H1 (cell line): ENCODE data around the gene MDC1. TPM values are rescaled to one million over a fixed set of nuclear protein-coding genes. Genes with fewer than 3 reads are reported as not detected.

ENCODE experiments used
- CTCF ChIA-PET: fragments of 300-600 bp; sonication (Branson Sonifier 250); formaldehyde crosslinking; loops from one replicate; lab custom pipeline; 2021; ENCODE audit not compliant: partially characterized antibody; lab: Charles Lee
- POLR2A ChIA-PET: fragments of 300-600 bp; sonication (Branson Sonifier 250); formaldehyde crosslinking; loops from one replicate; lab custom pipeline; 2021; ENCODE audit warnings: inconsistent platforms; ENCODE audit not compliant: partially characterized antibody; lab: Charles Lee
- DNase-seq, 2 experiments: peaks; one replicate each; pipeline versions ENCODE4 v3.0.0 to v3.0.0-alpha.2; 2010 to 2022; ENCODE audit warnings: low spot score in 2 of 2, low read depth in 1 of 2, mixed read lengths in 1 of 2
- FAIRE-seq: peaks from 2 replicates; lab custom pipeline; 2011; peaks lifted over from hg19 to GRCh38; lab: Jason Lieb, UNC
- H2AFZ ChIP-seq: 2 replicates; pipeline ENCODE4 v1.8.1; 2012; ENCODE audit warnings: low read length, inconsistent platforms
- H2AK5ac ChIP-seq: 2 replicates; pipeline ENCODE4 v1.6.1; 2013; ENCODE audit warnings: low read depth, low read length
- H2BK120ac ChIP-seq: replicated peaks from 2 replicates; pipeline ENCODE3; 2013; ENCODE audit warnings: low read depth, low read length, inconsistent platforms
- H2BK12ac ChIP-seq: 2 replicates; pipeline ENCODE4 v1.6.1; 2013; ENCODE audit warnings: low read depth, low read length
- H2BK15ac ChIP-seq: 2 replicates; pipeline ENCODE4 v1.6.1; 2013; ENCODE audit warnings: low read length
- H2BK20ac ChIP-seq: 2 replicates; pipeline ENCODE4 v1.6.1; 2013; ENCODE audit warnings: low read length
- H2BK5ac ChIP-seq: 2 replicates; pipeline ENCODE4 v1.6.1; 2013; ENCODE audit warnings: low read depth, low read length
- H3K14ac ChIP-seq: 2 replicates; pipeline ENCODE4 v1.6.1; 2013; ENCODE audit warnings: inconsistent platforms; ENCODE audit not compliant: insufficient read length
- H3K18ac ChIP-seq: 2 replicates; pipeline ENCODE4 v1.6.1; 2013; ENCODE audit warnings: low read length; ENCODE audit errors: extremely low read depth
- H3K23ac ChIP-seq: 2 replicates; pipeline ENCODE4 v1.6.1; 2013; ENCODE audit warnings: inconsistent platforms; ENCODE audit not compliant: insufficient read length
- H3K23me2 ChIP-seq: 2 replicates; pipeline ENCODE4 v1.6.1; 2013; ENCODE audit warnings: low read depth, low read length
- H3K27ac ChIP-seq: 2 replicates; pipeline ENCODE4 v1.6.1; 2011; ENCODE audit warnings: low read depth, low read length, inconsistent platforms
- H3K27me3 ChIP-seq, 4 experiments: replicated peaks in 1 of 4; 1 replicate in 1 of 4; 2 replicates in 3 of 4; pipeline versions ENCODE4 v1.6.1 to v1.8.1; 2011 to 2013; ENCODE audit warnings: low read length in 3 of 4, mild to moderate bottlenecking in 3 of 4, inconsistent platforms in 2 of 4, mixed read lengths in 2 of 4, moderate library complexity in 1 of 4; ENCODE audit not compliant: control insufficient read depth in 3 of 4, insufficient read depth in 3 of 4; ENCODE audit errors: extremely low read depth in 1 of 4
- H3K36me3 ChIP-seq, 4 experiments: 2 replicates each; pipeline versions ENCODE4 v1.6.1 to v1.8.1; 2011 to 2013; ENCODE audit warnings: mild to moderate bottlenecking in 4 of 4, low read length in 3 of 4, moderate library complexity in 2 of 4, control low read depth in 1 of 4, inconsistent platforms in 1 of 4; ENCODE audit not compliant: insufficient read depth in 4 of 4, control insufficient read depth in 2 of 4
- H3K4ac ChIP-seq: replicated peaks from 2 replicates; pipeline ENCODE3; 2013; ENCODE audit warnings: low read length, low read depth, mixed read lengths, inconsistent platforms; ENCODE audit not compliant: insufficient read length
- H3K4me1 ChIP-seq, 4 experiments: replicated peaks in 1 of 4; 1 replicate in 1 of 4; 2 replicates in 3 of 4; pipeline versions ENCODE4 v1.6.1 to v1.8.1; 2011 to 2013; ENCODE audit warnings: low read length in 3 of 4, inconsistent platforms in 2 of 4, mixed read lengths in 1 of 4; ENCODE audit not compliant: insufficient read depth in 4 of 4, control insufficient read depth in 3 of 4
- H3K4me2 ChIP-seq, 2 experiments: 2 replicates each; pipeline versions ENCODE4 v1.6.1 to v1.8.1; 2011 to 2013; ENCODE audit warnings: low read depth in 2 of 2, low read length in 2 of 2, control low read depth in 1 of 2, inconsistent platforms in 1 of 2, mild to moderate bottlenecking in 1 of 2; ENCODE audit not compliant: insufficient read depth in 1 of 2
- H3K4me3 ChIP-seq, 4 experiments: fragments of 200-600, 300-600 bp in 1 of 4; sonication (generic), shearing (Covaris generic), sonication (Bioruptor Twin) in 1 of 4; 2 replicates each; pipeline versions ENCODE4 v1.5.1 to v1.8.1; 2011 to 2016; ENCODE audit warnings: low read length in 4 of 4, low read depth in 3 of 4, control low read depth in 2 of 4, inconsistent platforms in 2 of 4, mild to moderate bottlenecking in 2 of 4, mixed read lengths in 1 of 4, moderate library complexity in 1 of 4; ENCODE audit not compliant: insufficient read depth in 2 of 4; ENCODE audit errors: extremely low read depth in 1 of 4
- H3K56ac ChIP-seq: replicated peaks from 2 replicates; pipeline ENCODE3; 2013; ENCODE audit warnings: low read depth, mild to moderate bottlenecking, mixed read lengths, low read length, inconsistent platforms; ENCODE audit not compliant: insufficient read length
- H3K79me1 ChIP-seq: 2 replicates; pipeline ENCODE4 v1.6.1; 2013; ENCODE audit warnings: low read depth, low read length, control low read depth
- H3K79me2 ChIP-seq, 2 experiments: 2 replicates each; pipeline versions ENCODE4 v1.6.1 to v1.8.1; 2012 to 2013; ENCODE audit warnings: low read length in 2 of 2, mild to moderate bottlenecking in 2 of 2, inconsistent platforms in 1 of 2; ENCODE audit not compliant: insufficient read depth in 2 of 2, control insufficient read depth in 1 of 2
- H3K9ac ChIP-seq, 4 experiments: replicated peaks in 1 of 4; 1 replicate in 1 of 4; 2 replicates in 3 of 4; pipeline versions ENCODE4 v1.6.1 to v1.8.1; 2011 to 2013; ENCODE audit warnings: low read depth in 3 of 4, low read length in 3 of 4, control low read depth in 2 of 4, mild to moderate bottlenecking in 2 of 4, moderate library complexity in 2 of 4, inconsistent platforms in 1 of 4; ENCODE audit errors: extremely low read depth in 1 of 4
- H3K9me3 ChIP-seq, 2 experiments: 2 replicates each; pipeline versions ENCODE4 v1.6.1 to v1.8.1; 2012 to 2013; ENCODE audit warnings: mild to moderate bottlenecking in 2 of 2, moderate library complexity in 2 of 2, control low read depth in 1 of 2, inconsistent platforms in 1 of 2, low read depth in 1 of 2, low read length in 1 of 2, mixed read lengths in 1 of 2; ENCODE audit not compliant: insufficient read depth in 2 of 2
- H4K20me1 ChIP-seq, 2 experiments: replicated peaks in 1 of 2; 2 replicates each; pipeline versions ENCODE3 to v1.8.1; 2011 to 2013; ENCODE audit warnings: inconsistent platforms in 2 of 2, low read length in 2 of 2, mild to moderate bottlenecking in 1 of 2; ENCODE audit not compliant: insufficient read depth in 2 of 2, control insufficient read depth in 1 of 2
- H4K5ac ChIP-seq: 2 replicates; pipeline ENCODE4 v1.6.1; 2013; ENCODE audit warnings: low read length, low read depth, mixed read lengths, inconsistent platforms; ENCODE audit not compliant: insufficient read length
- H4K8ac ChIP-seq: 2 replicates; pipeline ENCODE4 v1.8.0; 2013; ENCODE audit warnings: mild to moderate bottlenecking, moderate library complexity, low read length, inconsistent platforms; ENCODE audit not compliant: insufficient read depth; ENCODE audit errors: extremely low read depth
- H4K91ac ChIP-seq: replicated peaks from 2 replicates; pipeline ENCODE3; 2013; ENCODE audit warnings: low read length, mixed read lengths, inconsistent platforms; ENCODE audit not compliant: insufficient read length
- ATF2 ChIP-seq: IDR thresholded peaks from 2 replicates; pipeline ENCODE4 v1.6.1; 2012; ENCODE audit warnings: low read length, inconsistent platforms
- E2F6 ChIP-seq: IDR thresholded peaks from 2 replicates; pipeline ENCODE4 v1.6.1; 2012; ENCODE audit warnings: inconsistent platforms
- EP300 ChIP-seq, 2 experiments: IDR thresholded peaks; 1 replicate in 1 of 2; 2 replicates in 1 of 2; pipeline ENCODE4 v1.6.1; 2011 to 2012; ENCODE audit warnings: low read depth in 2 of 2, low read length in 2 of 2, mild to moderate bottlenecking in 2 of 2, borderline replicate concordance in 1 of 2, inconsistent platforms in 1 of 2, moderate library complexity in 1 of 2
- KDM1A ChIP-seq: fragments of 200-600, 300-600 bp; sonication (generic); IDR thresholded peaks from 2 replicates; pipeline ENCODE4 v1.7.1; 2016; ENCODE audit warnings: mild to moderate bottlenecking, low read length, borderline replicate concordance
- SP1 ChIP-seq: IDR thresholded peaks from 2 replicates; pipeline ENCODE4 v1.6.1; 2011; ENCODE audit warnings: low read depth, low read length
- SUZ12 ChIP-seq: fragments of 200-600 bp; sonication (generic); IDR thresholded peaks from 2 replicates; pipeline ENCODE4 v1.6.1; 2012; ENCODE audit warnings: mild to moderate bottlenecking, inconsistent platforms, low read length, moderate library complexity, mixed read lengths
- TBP ChIP-seq: IDR thresholded peaks from 2 replicates; pipeline ENCODE4 v1.6.1; 2011; ENCODE audit warnings: low read depth, low read length, improper control_type of control experiment
- WGBS, 2 experiments: shearing (Covaris generic) in 1 of 2; methylation state at CpG; one replicate each; pipeline versions ENCODE4 v1.1.6 to v1.1.7; 2013 to 2015; ENCODE audit warnings: low lambda C conversion rate in 2 of 2, mixed read lengths in 2 of 2, inconsistent platforms in 1 of 2, low coverage in 1 of 2, missing lambda C conversion rate in 1 of 2; ENCODE audit not compliant: insufficient replicate concordance in 2 of 2, insufficient coverage in 1 of 2, insufficient read length in 1 of 2; ENCODE audit errors: extremely low coverage in 1 of 2, missing lambda C conversion rate in 1 of 2; 5-methylcytosine and 5-hydroxymethylcytosine counted together
- polyA plus RNA-seq, 7 experiments: library from polyadenylated mRNA; depleted of rRNA in 3 of 7; stranded (reverse) in 5 of 7; unstranded in 2 of 7; fragments of >200 nt in 5 of 7; fragments of 200-250 nt in 2 of 7; gene quantifications; 1 replicate in 5 of 7; 2 replicates in 1 of 7; 4 replicates in 1 of 7; pipeline versions ENCODE4 v1.2.1 to v1.2.3, GENCODE V29; 2011 to 2013; ENCODE audit warnings: missing spikeins in 2 of 7, mixed read lengths in 2 of 7
- total RNA-seq: library from RNA; stranded (reverse); fragmentation: NEBNext Ultra II Directional; extraction: Animal tissue kit (Norgen Biotek cat#: 25700); gene quantifications from 2 replicates; pipeline ENCODE4 v1.2.1, GENCODE V29; 2021

Gene MDC1
- total and polyA plus RNA-seq, 2 of the 8 experiments (the other 6 are each of a cell fraction or from before 2014, with no cell fraction given), result 29.9 to 81.1 TPM

- Histone ChIP-seq H4K20me1 (peaks cover 8 to 18% of the 10 kb centered on the region in 2 experiments), H2BK12ac (no peak within 1 kb of the TSS), H4K5ac (peak within 1 kb of the TSS; percentile 78), H2BK5ac (peak within 1 kb of the TSS; percentile 91), H3K79me2 (peaks cover 6 to 51% of the 10 kb centered on the region in 2 experiments), H4K8ac (peak within 1 kb of the TSS; percentile 91), H2BK120ac (peak within 1 kb of the TSS; percentile 68), H3K23ac (no peak within 1 kb of the TSS), H3K4me3 (peak within 1 kb of the TSS; percentile 96 to 100 (median 96)), H2BK15ac (no peak within 1 kb of the TSS), H3K18ac (peak within 1 kb of the TSS; percentile 68), H4K91ac (peak within 1 kb of the TSS; percentile 97), H3K4ac (peak within 1 kb of the TSS; percentile 44), H2AFZ (no peak within 1 kb of the TSS), H2AK5ac (peak within 1 kb of the TSS; percentile 66; the same call in 1 of the 2 replicates), H3K27me3 (no peaks in the 10 kb centered on the region), H3K23me2 (peaks cover 13% of the 10 kb centered on the region), H3K9ac (peak within 1 kb of the TSS; percentile 92 to 98 (median 96)), H3K56ac (peak within 1 kb of the TSS; percentile 91), H3K27ac (peak within 1 kb of the TSS; percentile 97), H3K4me2 (peak within 1 kb of the TSS; percentile 81 to 84), H2BK20ac (no peak within 1 kb of the TSS), H3K14ac (peak within 1 kb of the TSS; percentile 6), H3K9me3 (no peaks in the 10 kb centered on the region), H3K4me1 (peaks cover 0 to 4% (median 1%) of the 10 kb centered on the region in 4 experiments; a peak in 6 of 7 replicates), H3K79me1 (peaks cover under 1% of the 10 kb centered on the region; the same call in 1 of the 2 replicates), H3K36me3 (peaks cover 22 to 37% (median 29%) of the 10 kb centered on the region in 4 experiments)
- POLR2A ChIA-PET, result interaction anchor here (0.8 to 35.9 kb wide), 18 partner anchors 16 to 367 kb away, joined by 3 to 732 read pairs (median 6); partner anchors contain the start of genes DDR1, DHX16, FLOT1 and IER3
- 1% methylated on average over 20 of the region's 38 CpGs; no CpG with 5 or more reads in 1 of the 2 experiments for WGBS, 2 experiments
- FAIRE-seq, result peak; percentile 68
- peak; percentile 95 for DNase-seq
- CTCF ChIA-PET, result interaction anchor here (1.1 to 8.2 kb wide), 7 partner anchors 12 to 123 kb away, joined by 3 to 61 read pairs (median 11); no protein-coding TSS in a partner anchor
- TF ChIP-seq SP1 (peak; percentile 16), TBP (peak; percentile 95), ATF2 (peak; percentile 86), SUZ12 (no peak), EP300 (IDR thresholded peaks at IDR 0.05; ENCODE audit: borderline replicate concordance in 1 of 2, low read depth in 2 of 2, low read length in 2 of 2) (no peak), E2F6 (peak; percentile 51; the same call in 1 of the 2 replicates), KDM1A (no peak)
Measured at GRCh38 chr6:30719791-30720737, 3.0 kb upstream of the MDC1 start, which contains the start of gene TUBB. Gene TUBB (plus strand): TSS chr6:30720352. CDS start chr6:30720507, 155 bp downstream.
